Endodermal cell (in vitro differentiated cells): ENCODE results near the gene BICD1. TPM values are rescaled to one million over a fixed set of nuclear protein-coding genes. Genes with fewer than 3 reads are reported as not detected.

ENCODE experiments used
- DNase-seq: peaks from one replicate; pipeline ENCODE4 v3.0.0-alpha.2; 2017
- H3K27ac ChIP-seq: 2 replicates; pipeline ENCODE4 v1.5.1; 2013; ENCODE audit warnings: mild to moderate bottlenecking, low read depth, low read length, moderate library complexity
- H3K27me3 ChIP-seq: 2 replicates; pipeline ENCODE4 v1.6.1; 2013; ENCODE audit warnings: mild to moderate bottlenecking, low read length, moderate library complexity; ENCODE audit not compliant: insufficient read depth, control insufficient read depth, poor library complexity, severe bottlenecking
- H3K36me3 ChIP-seq: 2 replicates; pipeline ENCODE4 v1.7.0; 2013; ENCODE audit warnings: mild to moderate bottlenecking, low read length, moderate library complexity; ENCODE audit not compliant: control insufficient read depth, insufficient read depth
- H3K4me1 ChIP-seq: one replicate; pipeline ENCODE4 v1.7.0; 2013; ENCODE audit warnings: low read length; ENCODE audit not compliant: control insufficient read depth, insufficient read depth
- H3K4me3 ChIP-seq: 2 replicates; pipeline ENCODE4 v1.5.1; 2013; ENCODE audit warnings: mild to moderate bottlenecking, low read length, moderate library complexity
- H3K9ac ChIP-seq: 2 replicates; pipeline ENCODE4 v1.6.1; 2013; ENCODE audit warnings: mild to moderate bottlenecking, low read length, moderate library complexity; ENCODE audit not compliant: poor library complexity, severe bottlenecking; ENCODE audit errors: extremely low read depth
- H3K9me3 ChIP-seq: 2 replicates; pipeline ENCODE4 v1.6.1; 2013; ENCODE audit warnings: mild to moderate bottlenecking, low read length, moderate library complexity; ENCODE audit not compliant: control insufficient read depth
- H3K27ac Mint-ChIP-seq: 2 replicates; pipeline ENCODE4 v1.8.0; 2020; ENCODE audit warnings: mixed read lengths
- H3K27me3 Mint-ChIP-seq: 2 replicates; pipeline ENCODE4 v1.8.0; 2021; ENCODE audit warnings: mild to moderate bottlenecking, mixed read lengths; ENCODE audit not compliant: insufficient read depth
- H3K36me3 Mint-ChIP-seq: 2 replicates; pipeline ENCODE4 v1.8.0; 2020; ENCODE audit warnings: low read depth, mixed read lengths
- H3K4me1 Mint-ChIP-seq: 2 replicates; pipeline ENCODE4 v1.8.0; 2020; ENCODE audit warnings: mixed read lengths
- H3K4me3 Mint-ChIP-seq: 2 replicates; pipeline ENCODE4 v1.8.0; 2020; ENCODE audit warnings: mild to moderate bottlenecking, moderate library complexity, mixed read lengths
- H3K9me3 Mint-ChIP-seq: 2 replicates; pipeline ENCODE4 v1.8.0; 2020; ENCODE audit warnings: mild to moderate bottlenecking, mixed read lengths
- CTCF ChIP-seq: fragments of 200-600 bp; sonication (generic); conservative IDR thresholded peaks from 2 replicates; pipeline ENCODE4 v1.5.0; 2021; ENCODE audit warnings: antibody characterized with exemption, mild to moderate bottlenecking
- WGBS, 2 experiments: methylation state at CpG; one replicate each; pipeline versions ENCODE4 v1.1.5 to v1.1.7; 2013; ENCODE audit warnings: missing lambda C conversion rate in 2 of 2, mixed read lengths in 1 of 2; ENCODE audit not compliant: insufficient coverage in 1 of 2, insufficient read length in 1 of 2; 5-methylcytosine and 5-hydroxymethylcytosine counted together
- total RNA-seq, 2 donors: library from RNA; stranded (reverse); fragmentation: NEBNext Ultra II Directional in 1 of 2; extraction: Animal tissue kit (Norgen Biotek cat#: 25700) in 1 of 2; gene quantifications; 2 replicates in 1 of 2; 3 replicates in 1 of 2; pipeline ENCODE4 v1.2.1, GENCODE V29; 2021

Gene BICD1
- total RNA-seq, 2 donors from 2014 or later: 56.0 to 101 TPM

GRCh38 chr12:32100888-32101287 is 5.8 kb upstream of the BICD1 start:
- H3K36me3 ChIP-seq: no peaks in the 10 kb centered on the region
- H3K27me3 ChIP-seq: no peaks in the 10 kb centered on the region
- TF ChIP-seq CTCF: no peak
- H3K4me3 ChIP-seq: no peak overlapping the region
- no peak overlapping the region for H3K9ac ChIP-seq
- 93 to 94% methylated on average over 3 to 5 of the region's 5 CpGs for WGBS, 2 experiments
- H3K9me3 Mint-ChIP-seq: no peaks in the 10 kb centered on the region
- no peaks in the 10 kb centered on the region for H3K36me3 Mint-ChIP-seq
- H3K27me3 Mint-ChIP-seq: peaks cover 5% of the 10 kb centered on the region
- H3K4me3 Mint-ChIP-seq: no peak overlapping the region
- H3K4me1 ChIP-seq: no peaks in the 10 kb centered on the region
- DNase-seq: no peak
- peak overlapping the region; percentile 4 for H3K27ac Mint-ChIP-seq
- peaks cover 20% of the 10 kb centered on the region for H3K4me1 Mint-ChIP-seq
- H3K9me3 ChIP-seq: no peaks in the 10 kb centered on the region
- no peak overlapping the region for H3K27ac ChIP-seq

- Histone ChIP-seq H3K4me3 (no peak overlapping the region), H3K36me3 (no peaks in the 10 kb centered on the region), H3K9ac (no peak overlapping the region), H3K9me3 (no peaks in the 10 kb centered on the region), H3K27me3 (no peaks in the 10 kb centered on the region), H3K27ac (no peak overlapping the region), H3K4me1 (no peaks in the 10 kb centered on the region)
- Mint-ChIP-seq H3K9me3 (no peaks in the 10 kb centered on the region), H3K4me3 (no peak overlapping the region), H3K27ac (no peak overlapping the region), H3K36me3 (no peaks in the 10 kb centered on the region), H3K4me1 (peaks cover 23% of the 10 kb centered on the region), H3K27me3 (peaks cover 5% of the 10 kb centered on the region)
- WGBS, 2 experiments: 96 to 97% methylated on average over 3 of the region's 3 CpGs
- TF ChIP-seq CTCF: no peak
- DNase-seq: no peak
These were observed 4.4 kb upstream of the BICD1 start for GRCh38 chr12:32102234-32102633.

- Mint-ChIP-seq H3K27me3 (peaks cover 5% of the 10 kb centered on the region), H3K4me1 (peaks cover 34% of the 10 kb centered on the region), H3K4me3 (no peak overlapping the region), H3K27ac (no peak overlapping the region), H3K36me3 (no peaks in the 10 kb centered on the region), H3K9me3 (no peaks in the 10 kb centered on the region)
- Histone ChIP-seq H3K36me3 (peaks cover under 1% of the 10 kb centered on the region), H3K4me3 (no peak overlapping the region), H3K27ac (no peak overlapping the region), H3K9ac (no peak overlapping the region), H3K9me3 (no peaks in the 10 kb centered on the region), H3K4me1 (peaks cover 2% of the 10 kb centered on the region), H3K27me3 (no peaks in the 10 kb centered on the region)
- TF ChIP-seq CTCF: no peak
- DNase-seq: no peak
- WGBS, 2 experiments: 90 to 98% methylated on average over 4 to 10 of the region's 11 CpGs
These were observed 1.9 kb upstream of the BICD1 start for GRCh38 chr12:32104572-32105355.
